A673 (cell line): ENCODE data around the gene CRPPA. TPM values are rescaled to one million over a fixed set of nuclear protein-coding genes. Genes with fewer than 3 reads are reported as not detected.
A peak's percentile ranks its signal among the peaks of the same experiment; 100 is the strongest.

Source experiments
- Bru-seq: library from RNA; stranded (reverse); fragments of 400-500 nt; gene quantifications from one replicate; lab custom pipeline; 2021; lab: Mats Ljungman, UMichigan
- BruChase-seq, 2 experiments: library from RNA; stranded (reverse); fragments of 400-500 nt; gene quantifications; one replicate each; lab custom pipeline; 2021; lab: Mats Ljungman, UMichigan
- BruUV-seq: library from RNA; stranded (reverse); fragments of 400-500 nt; replicated peaks from 2 replicates; lab custom pipeline; 2021; lab: Mats Ljungman, UMichigan
- CTCF ChIA-PET: fragments of 300-600 bp; sonication (Branson Sonifier 250); formaldehyde crosslinking; loops from one replicate; lab custom pipeline; 2022; ENCODE audit warnings: antibody characterized with exemption; lab: Charles Lee
- POLR2A ChIA-PET: fragments of 300-600 bp; sonication (Branson Sonifier 250); formaldehyde crosslinking; loops from one replicate; lab custom pipeline; 2022; ENCODE audit warnings: antibody characterized with exemption; ENCODE audit not compliant: low non-redundant PET; lab: Charles Lee
- DNase-seq: peaks from one replicate; pipeline ENCODE4 v3.0.0-alpha.2; 2015; ENCODE audit warnings: low spot score
- H3K27ac ChIP-seq: fragments of 200-600 bp; sonication (generic); 2 replicates; pipeline ENCODE4 v1.5.1; 2016; ENCODE audit warnings: mixed run types, low read depth, mild to moderate bottlenecking, mixed read lengths, antibody characterized with exemption, low read length; ENCODE audit not compliant: poor library complexity, severe bottlenecking
- H3K27me3 ChIP-seq: fragments of 200-600 bp; sonication (generic); replicated peaks from 2 replicates; pipeline ENCODE4 v1.6.1; 2017; ENCODE audit warnings: mixed run types, low read depth, mild to moderate bottlenecking, mixed read lengths, antibody characterized with exemption, low read length; ENCODE audit not compliant: insufficient read depth, poor library complexity
- H3K36me3 ChIP-seq: fragments of 200-600 bp; sonication (generic); 2 replicates; pipeline ENCODE4 v1.6.1; 2016; ENCODE audit warnings: mixed run types, mild to moderate bottlenecking, mixed read lengths, antibody characterized with exemption, low read length; ENCODE audit not compliant: insufficient read depth, poor library complexity, severe bottlenecking
- H3K4me1 ChIP-seq: fragments of 200-600 bp; sonication (generic); 2 replicates; pipeline ENCODE4 v1.6.1; 2017; ENCODE audit warnings: mixed run types, mild to moderate bottlenecking, mixed read lengths, antibody characterized with exemption, low read length; ENCODE audit not compliant: insufficient read depth, poor library complexity, severe bottlenecking
- H3K4me3 ChIP-seq: fragments of 200-600 bp; sonication (generic); 2 replicates; pipeline ENCODE4 v1.5.1; 2016; ENCODE audit warnings: low read depth, mixed run types, mild to moderate bottlenecking, mixed read lengths, low read length; ENCODE audit not compliant: poor library complexity, severe bottlenecking
- H3K9me3 ChIP-seq: fragments of 200-600 bp; sonication (generic); 2 replicates; pipeline ENCODE4 v1.6.1; 2016; ENCODE audit warnings: mixed run types, low read depth, mild to moderate bottlenecking, mixed read lengths, antibody characterized with exemption, low read length; ENCODE audit not compliant: poor library complexity, severe bottlenecking
- CTCF ChIP-seq: fragments of 300-800, 200-600 bp; sonication (generic); conservative IDR thresholded peaks from 2 replicates; pipeline ENCODE4 v1.5.1; 2017; ENCODE audit warnings: low read depth, mild to moderate bottlenecking, antibody characterized with exemption, low read length, moderate library complexity, mixed read lengths
- EZH2 ChIP-seq: fragments of 200-600 bp; sonication (generic); IDR thresholded peaks from 2 replicates; pipeline ENCODE4 v1.6.1; 2017; ENCODE audit warnings: borderline replicate concordance, low read depth, mild to moderate bottlenecking, mixed read lengths, antibody characterized with exemption, low read length; ENCODE audit not compliant: poor library complexity, severe bottlenecking
- intact Hi-C: fragments of 100-400 bp; cut with micrococcal nuclease; formaldehyde crosslinking; loops from one replicate; pipeline ENCODE4 v1.10.0; 2022; ENCODE audit not compliant: unreplicated experiment
- long read RNA-seq: library from polyadenylated mRNA; stranded (forward); transcript quantifications from one replicate; pipeline ENCODE4 v2.0.0, GENCODE V29; 2022
- total RNA-seq: library from RNA; stranded (reverse); gene quantifications from 2 replicates; pipeline ENCODE4 v1.2.3, GENCODE V29; 2021

Gene CRPPA
- total RNA-seq (0.15 and 0.21 TPM in 2 replicates), Bru-seq, nascent RNA (percentile 25 among the genes with signal in this experiment), BruChase-seq, experiment 1, labeled RNA remaining after a 2-hour chase (percentile 25 among the genes with signal in this experiment), BruChase-seq, experiment 2, labeled RNA remaining after a 6-hour chase (percentile 23 among the genes with signal in this experiment)
- long read RNA-seq = 0 reads

- Histone ChIP-seq H3K9me3 (no peaks in the 10 kb centered on the region), H3K27ac (peak within 1 kb of the TSS; percentile 70), H3K27me3 (no peaks in the 10 kb centered on the region), H3K4me1 (no peaks in the 10 kb centered on the region), H3K4me3 (peak within 1 kb of the TSS; percentile 53), H3K36me3 (no peaks in the 10 kb centered on the region)
- intact Hi-C loops = no loop called here
- ChIA-PET CTCF (interaction anchor here (1.1 kb wide), 1 partner anchor 143 kb away, joined by 5 read pairs; no protein-coding TSS in a partner anchor), POLR2A (no interaction called here)
- TF ChIP-seq CTCF (no peak), EZH2 (no peak)
- BruUV-seq = no TSS peak
- no peak for DNase-seq
Observed at GRCh38 chr7:16421333-16422102, at the start of gene CRPPA. Gene CRPPA (minus strand): TSS chr7:16421538. CDS start chr7:16421322, 216 bp downstream.

- no TSS peak for BruUV-seq
- no peak within 1 kb of the TSS for H3K27ac ChIP-seq
Observed at GRCh38 chr7:16465469-16466361, 44.4 kb upstream of the CRPPA start, which contains the start of gene SOSTDC1. Gene SOSTDC1 (minus strand): TSS chr7:16465738. CDS start chr7:16465668, 70 bp downstream.

More at GRCh38 chr7:16465469-16466361, 44.4 kb upstream of the CRPPA start, which contains the start of gene SOSTDC1:
- ChIA-PET CTCF (no interaction called here), POLR2A (no interaction called here)
- Histone ChIP-seq H3K9me3 (no peaks in the 10 kb centered on the region), H3K4me3 (no peak within 1 kb of the TSS), H3K27me3 (no peaks in the 10 kb centered on the region), H3K4me1 (peaks cover 43% of the 10 kb centered on the region), H3K36me3 (no peaks in the 10 kb centered on the region)
- TF ChIP-seq CTCF (no peak), EZH2 (no peak)
- intact Hi-C loops = no loop called here
- DNase-seq = no peak
